ENCODE measurements around the gene TTLL5.
"Not testable (repeated sequence)": the region's sequence is repeated elsewhere in the genome, so short reads cannot be mapped to it uniquely, and the experiment has no call there.

- not testable (repeated sequence) for TF ChIP-seq PKNOX1 (IDR thresholded peaks at IDR 0.05); L3MBTL2 (conservative IDR thresholded peaks at IDR 0.05); BHLHE40 (IDR thresholded peaks at IDR 0.05; ENCODE audit: borderline replicate concordance); SP1 (IDR thresholded peaks at IDR 0.05); FOXA1 (IDR thresholded peaks at IDR 0.05); CTBP1 (IDR thresholded peaks at IDR 0.05; ENCODE audit: borderline replicate concordance); ARNT (IDR thresholded peaks at IDR 0.05); SUZ12 (IDR thresholded peaks at IDR 0.05)
Measured at GRCh38 chr14:75920421-75920820, 259.4 kb downstream of the TTLL5 start.

All from HEK293T (cell line).